Esophagus squamous epithelium (tissue), 5 donors: ENCODE results near the gene ONECUT3. TPM values are rescaled to one million over a fixed set of nuclear protein-coding genes. Genes with fewer than 3 reads are reported as not detected.

Source experiments
- DNase-seq: peaks from one replicate; lab custom pipeline; 2025; lab: John Stamatoyannopoulos, UW
- H3K27ac ChIP-seq, 4 donors: fragments of 200-600 bp; sonication (generic); one replicate each; pipeline ENCODE4 v1.5.1; 2016 to 2019; ENCODE audit warnings: mild to moderate bottlenecking in 1 of 4
- H3K27me3 ChIP-seq, 4 donors: fragments of 200-600 bp; sonication (generic); 1 replicate in 3 of 4; 2 replicates in 1 of 4; pipeline versions ENCODE4 v1.5.1 to v1.6.0; 2017 to 2021; ENCODE audit warnings: antibody characterized with exemption in 1 of 4
- H3K36me3 ChIP-seq, 3 donors: fragments of 200-600 bp; sonication (generic); one replicate each; pipeline ENCODE4 v1.5.1; 2016 to 2019
- H3K4me1 ChIP-seq, 3 donors: fragments of 200-600 bp; sonication (generic); one replicate each; pipeline ENCODE4 v1.5.1; 2017 to 2019
- H3K4me3 ChIP-seq, 4 donors: fragments of 200-600 bp; sonication (generic); 1 replicate in 3 of 4; 2 replicates in 1 of 4; pipeline ENCODE4 v1.5.1; 2016 to 2019; ENCODE audit warnings: mild to moderate bottlenecking in 2 of 4, moderate library complexity in 1 of 4
- H3K9me3 ChIP-seq, 3 donors: fragments of 200-600 bp; sonication (generic); one replicate each; pipeline ENCODE4 v1.5.1; 2016 to 2019
- POLR2A ChIP-seq, 4 donors: fragments of 450-650 bp; IDR thresholded peaks; one replicate each; pipeline ENCODE4 v1.6.1; 2017; ENCODE audit warnings: antibody characterized with exemption in 4 of 4, mild to moderate bottlenecking in 4 of 4, moderate library complexity in 3 of 4
- WGBS, 2 donors: methylation state at CpG; one replicate each; pipeline ENCODE4 v1.1.5; 2018; 5-methylcytosine and 5-hydroxymethylcytosine counted together
- intact Hi-C: fragments of 100-400 bp; cut with DNase I; formaldehyde crosslinking; loops from one replicate; pipeline ENCODE4 v1.15.0; 2022
- total RNA-seq, 4 donors: library from RNA; depleted of rRNA; stranded (reverse); fragments of >200 nt; gene quantifications; one replicate each; pipeline ENCODE4 v1.1.0, GENCODE V29; 2016
- TF ChIP-seq, protein P1 (sequence below), 6 experiments: fragments of 450-650 bp in 4 of 6; fragments of 200-600 bp in 2 of 6; sonication (generic) in 2 of 6; IDR thresholded peaks; one replicate each; pipeline ENCODE4 v1.5.1; 2016 to 2019; ENCODE audit warnings: antibody characterized with exemption in 6 of 6, mild to moderate bottlenecking in 4 of 6, moderate library complexity in 4 of 6
- donor health status: DM: yes; HTN: yes; CAD: no.

ONECUT3 gene
- total RNA-seq, 4 donors from 2014 or later, result not detected

DNA sequence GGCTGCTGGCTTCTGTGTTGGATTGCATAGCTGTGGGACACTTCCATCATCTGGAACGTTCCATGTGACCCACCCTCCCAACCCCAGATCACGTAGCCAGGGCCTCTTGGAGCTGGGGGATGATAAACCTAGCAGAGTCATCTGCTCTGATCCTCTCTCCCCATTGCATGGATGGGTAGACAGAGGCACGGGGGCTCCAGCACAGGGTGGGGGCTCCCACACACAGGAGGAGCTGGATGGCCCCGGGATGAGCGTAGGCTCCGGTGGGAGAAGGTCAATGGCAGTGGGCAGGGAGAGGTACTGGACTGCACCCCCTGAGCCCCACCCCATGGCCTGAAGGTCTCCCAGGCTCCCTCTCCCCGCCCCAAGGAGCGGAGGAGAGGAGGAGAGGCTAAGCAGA, 33.4 kb downstream of the ONECUT3 start:
- Histone ChIP-seq H3K4me1 (peaks cover 0 to 15% (median 11%) of the 10 kb centered on the region in 3 donors), H3K4me3 (no peak overlapping the region), H3K36me3 (no peaks in the 10 kb centered on the region), H3K9me3 (peaks cover 0 to 7% (median 6%) of the 10 kb centered on the region in 3 donors), H3K27ac (no peak overlapping the region), H3K27me3 (peaks cover 0 to 86% (median 4%) of the 10 kb centered on the region in 4 donors)
- no peak for DNase-seq
- intact Hi-C loops, result no loop called here
- no peak for TF ChIP-seq POLR2A (IDR thresholded peaks at IDR 0.05)
- TF ChIP-seq, protein P1, sequence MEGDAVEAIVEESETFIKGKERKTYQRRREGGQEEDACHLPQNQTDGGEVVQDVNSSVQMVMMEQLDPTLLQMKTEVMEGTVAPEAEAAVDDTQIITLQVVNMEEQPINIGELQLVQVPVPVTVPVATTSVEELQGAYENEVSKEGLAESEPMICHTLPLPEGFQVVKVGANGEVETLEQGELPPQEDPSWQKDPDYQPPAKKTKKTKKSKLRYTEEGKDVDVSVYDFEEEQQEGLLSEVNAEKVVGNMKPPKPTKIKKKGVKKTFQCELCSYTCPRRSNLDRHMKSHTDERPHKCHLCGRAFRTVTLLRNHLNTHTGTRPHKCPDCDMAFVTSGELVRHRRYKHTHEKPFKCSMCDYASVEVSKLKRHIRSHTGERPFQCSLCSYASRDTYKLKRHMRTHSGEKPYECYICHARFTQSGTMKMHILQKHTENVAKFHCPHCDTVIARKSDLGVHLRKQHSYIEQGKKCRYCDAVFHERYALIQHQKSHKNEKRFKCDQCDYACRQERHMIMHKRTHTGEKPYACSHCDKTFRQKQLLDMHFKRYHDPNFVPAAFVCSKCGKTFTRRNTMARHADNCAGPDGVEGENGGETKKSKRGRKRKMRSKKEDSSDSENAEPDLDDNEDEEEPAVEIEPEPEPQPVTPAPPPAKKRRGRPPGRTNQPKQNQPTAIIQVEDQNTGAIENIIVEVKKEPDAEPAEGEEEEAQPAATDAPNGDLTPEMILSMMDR (IDR thresholded peaks at IDR 0.05), result no peak
- WGBS, 2 donors, result 76 to 83% methylated on average over 2 of the region's 8 CpGs

GRCh38 chr19:1787116-1787515, 33.8 kb downstream of the ONECUT3 start:
- Histone ChIP-seq H3K36me3 (no peaks in the 10 kb centered on the region), H3K27ac (no peak overlapping the region), H3K27me3 (peaks cover 0 to 86% (median 2%) of the 10 kb centered on the region in 4 donors), H3K4me1 (peaks cover 0 to 15% (median 11%) of the 10 kb centered on the region in 3 donors), H3K9me3 (peaks cover 0 to 2% (median 2%) of the 10 kb centered on the region in 3 donors), H3K4me3 (no peak overlapping the region)
- no peak for DNase-seq
- TF ChIP-seq, protein P1 (IDR thresholded peaks at IDR 0.05), result no peak
- no peak for TF ChIP-seq POLR2A (IDR thresholded peaks at IDR 0.05)
- intact Hi-C loops, result no loop called here
- 62% methylated on average over 6 to 8 of the region's 8 CpGs for WGBS, 2 donors

GRCh38 chr19:1789261-1790041, 36.1 kb downstream of the ONECUT3 start:
- Histone ChIP-seq H3K9me3 (no peaks in the 10 kb centered on the region), H3K4me1 (peaks cover 0 to 15% (median 11%) of the 10 kb centered on the region in 3 donors), H3K36me3 (no peaks in the 10 kb centered on the region), H3K4me3 (peak overlapping the region in 3 of 4 donors; percentile 17 to 40 (median 19)), H3K27ac (no peak overlapping the region), H3K27me3 (peaks cover 0 to 79% (median 2%) of the 10 kb centered on the region in 4 donors)
- no peak for DNase-seq
- intact Hi-C loops, result loop anchor here (10.0 kb wide), 1 partner anchor 115 kb away; no protein-coding TSS in a partner anchor
- TF ChIP-seq POLR2A (IDR thresholded peaks at IDR 0.05), result no peak
- TF ChIP-seq, protein P1 (IDR thresholded peaks at IDR 0.05), result no peak
- 18 to 32% methylated on average over 7 to 10 of the region's 59 CpGs for WGBS, 2 donors

DNA sequence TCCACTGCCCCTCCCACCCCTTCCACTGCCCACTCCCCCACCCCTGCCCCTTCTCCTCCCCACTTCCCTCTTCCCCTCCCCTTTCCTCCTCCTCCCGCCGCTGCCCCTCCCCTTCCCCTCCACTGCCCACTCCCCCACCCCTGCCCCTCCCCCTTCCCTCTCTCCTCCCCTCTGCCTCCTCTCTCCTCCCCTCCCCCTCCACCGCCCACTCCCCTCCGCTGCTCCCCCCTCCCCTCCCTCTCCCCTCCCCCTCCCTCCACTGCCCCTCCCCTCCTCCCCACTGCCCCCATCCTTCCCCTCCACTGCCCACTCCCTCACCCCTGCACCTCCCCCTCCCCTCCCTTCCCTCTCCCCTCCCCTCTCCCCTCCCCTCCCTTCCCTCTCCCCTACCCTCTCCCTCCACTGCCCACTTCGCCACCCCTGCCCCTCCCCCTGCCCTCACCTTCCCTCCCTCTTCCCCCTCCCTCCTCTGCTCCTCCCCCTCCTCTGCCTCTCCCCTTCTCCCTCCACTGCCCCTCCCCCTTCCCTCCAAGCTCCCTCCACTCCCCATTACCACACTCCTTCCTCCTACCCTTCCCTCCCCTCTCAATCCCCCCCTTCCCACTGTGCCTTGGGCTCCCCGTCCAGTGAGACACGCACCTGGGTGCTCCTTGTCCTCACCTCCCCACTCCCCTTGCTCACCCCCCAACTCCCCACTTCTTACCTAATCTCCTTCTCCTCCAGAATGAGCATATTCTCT, 36.9 kb downstream of the ONECUT3 start:
- intact Hi-C loops, result loop anchor here (10.0 kb wide), 1 partner anchor 115 kb away; no protein-coding TSS in a partner anchor
- Histone ChIP-seq H3K4me3 (peak overlapping the region in 2 of 4 donors; percentile 17 to 40), H3K36me3 (no peaks in the 10 kb centered on the region), H3K4me1 (peaks cover 0 to 19% (median 11%) of the 10 kb centered on the region in 3 donors), H3K27me3 (peaks cover 0 to 79% (median 2%) of the 10 kb centered on the region in 4 donors), H3K27ac (no peak overlapping the region), H3K9me3 (no peaks in the 10 kb centered on the region)
- no peak for TF ChIP-seq POLR2A (IDR thresholded peaks at IDR 0.05)
- TF ChIP-seq, protein P1 (IDR thresholded peaks at IDR 0.05), result no peak
- DNase-seq, result no peak
- 20 to 51% methylated on average over 2 of the region's 7 CpGs for WGBS, 2 donors
